Mammary epithelial cell (primary cell): ENCODE measurements around the gene EIF4E.

Experiments used
- EZH2 ChIP-seq: IDR thresholded peaks from 2 replicates; pipeline ENCODE4 v1.6.1; 2012; ENCODE audit warnings: low read length, inconsistent platforms, borderline replicate concordance
- TF ChIP-seq, protein P1 (sequence below), 2 donors: IDR thresholded peaks in 1 of 2; conservative IDR thresholded peaks in 1 of 2; 2 replicates each; pipeline ENCODE4 v1.5.1; 2011 to 2012; ENCODE audit warnings: inconsistent platforms in 2 of 2, low read length in 2 of 2, mild to moderate bottlenecking in 2 of 2, control low read depth in 1 of 2, low read depth in 1 of 2; ENCODE audit not compliant: insufficient read depth in 1 of 2; ENCODE audit errors: extremely low read depth in 1 of 2

DNA sequence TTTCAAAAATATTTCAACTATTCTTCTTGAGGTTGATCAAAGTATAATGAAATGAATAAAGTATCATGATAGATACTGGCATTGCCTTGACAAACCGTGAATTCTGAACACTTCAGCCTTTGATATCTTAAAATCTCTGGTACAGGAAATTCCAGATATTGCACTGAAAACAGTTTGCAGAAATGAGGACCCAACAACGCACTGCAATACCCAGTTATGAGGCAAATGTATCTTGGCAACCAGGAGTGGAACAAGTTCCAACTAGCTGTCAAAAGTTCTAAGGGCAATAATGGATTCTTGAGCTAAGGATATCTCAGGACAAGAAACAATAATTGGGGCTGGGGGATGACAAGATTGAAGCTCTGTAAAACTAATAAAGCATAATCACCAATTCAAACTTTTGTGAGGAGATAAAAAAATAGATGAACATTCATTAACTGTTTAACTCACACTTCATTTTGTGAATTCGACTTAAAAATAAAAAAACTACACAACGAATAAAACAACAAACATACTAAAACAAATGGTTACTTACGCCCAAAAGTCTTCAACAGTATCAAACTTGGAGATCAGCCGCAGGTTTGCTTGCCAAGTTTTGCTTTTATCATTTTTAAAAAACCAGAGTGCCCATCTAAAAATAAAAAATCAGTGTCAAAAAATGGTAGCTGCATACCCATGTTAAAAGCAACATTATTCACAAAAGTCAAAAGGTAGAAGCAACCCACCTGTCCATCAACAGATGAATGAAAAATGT is 38.1 kb downstream of the EIF4E start:
- TF ChIP-seq, protein P1, sequence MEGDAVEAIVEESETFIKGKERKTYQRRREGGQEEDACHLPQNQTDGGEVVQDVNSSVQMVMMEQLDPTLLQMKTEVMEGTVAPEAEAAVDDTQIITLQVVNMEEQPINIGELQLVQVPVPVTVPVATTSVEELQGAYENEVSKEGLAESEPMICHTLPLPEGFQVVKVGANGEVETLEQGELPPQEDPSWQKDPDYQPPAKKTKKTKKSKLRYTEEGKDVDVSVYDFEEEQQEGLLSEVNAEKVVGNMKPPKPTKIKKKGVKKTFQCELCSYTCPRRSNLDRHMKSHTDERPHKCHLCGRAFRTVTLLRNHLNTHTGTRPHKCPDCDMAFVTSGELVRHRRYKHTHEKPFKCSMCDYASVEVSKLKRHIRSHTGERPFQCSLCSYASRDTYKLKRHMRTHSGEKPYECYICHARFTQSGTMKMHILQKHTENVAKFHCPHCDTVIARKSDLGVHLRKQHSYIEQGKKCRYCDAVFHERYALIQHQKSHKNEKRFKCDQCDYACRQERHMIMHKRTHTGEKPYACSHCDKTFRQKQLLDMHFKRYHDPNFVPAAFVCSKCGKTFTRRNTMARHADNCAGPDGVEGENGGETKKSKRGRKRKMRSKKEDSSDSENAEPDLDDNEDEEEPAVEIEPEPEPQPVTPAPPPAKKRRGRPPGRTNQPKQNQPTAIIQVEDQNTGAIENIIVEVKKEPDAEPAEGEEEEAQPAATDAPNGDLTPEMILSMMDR (conservative IDR thresholded peaks at IDR 0.05 in 1 of 2, IDR thresholded peaks at IDR 0.05 in 1 of 2; ENCODE audit: extremely low read depth in 1 of 2, insufficient read depth in 1 of 2, low read depth in 1 of 2, low read length in 2 of 2) = no peak
- TF ChIP-seq EZH2 = no peak
